ENCODE results near the gene HSD11B2.
A peak's percentile ranks its signal among the peaks of the same experiment; 100 is the strongest.

The HSD11B2 gene

GRCh38 chr16:67396159-67397035 is 34.5 kb upstream of the HSD11B2 start:
- DNase-seq = no peak

- DNase-seq = no peak
These were observed 33.7 kb upstream of the HSD11B2 start for GRCh38 chr16:67397036-67397801.

- no peak for DNase-seq
These were observed 32.9 kb upstream of the HSD11B2 start for GRCh38 chr16:67397812-67398545.

- no peak for DNase-seq
These were observed 32.2 kb upstream of the HSD11B2 start for GRCh38 chr16:67398546-67399217.

- peak; percentile 49 for DNase-seq
These were observed 31.6 kb upstream of the HSD11B2 start for GRCh38 chr16:67399218-67399733.

GRCh38 chr16:67399749-67400704 is 30.9 kb upstream of the HSD11B2 start:
- DNase-seq = no peak

- no peak for DNase-seq
These were observed 30.0 kb upstream of the HSD11B2 start for GRCh38 chr16:67400901-67401300.

GRCh38 chr16:67403976-67404555 is 26.9 kb upstream of the HSD11B2 start:
- no peak for DNase-seq

GRCh38 chr16:67404740-67405226 is 26.1 kb upstream of the HSD11B2 start:
- DNase-seq = no peak

GRCh38 chr16:67405336-67405735 is 25.6 kb upstream of the HSD11B2 start:
- no peak for DNase-seq

- no peak for DNase-seq
These were observed 24.6 kb upstream of the HSD11B2 start for GRCh38 chr16:67406111-67406971.

- DNase-seq = no peak
These were observed 23.6 kb upstream of the HSD11B2 start for GRCh38 chr16:67407176-67407787.

- DNase-seq = no peak
These were observed 23.0 kb upstream of the HSD11B2 start for GRCh38 chr16:67407788-67408452.

- DNase-seq = no peak
These were observed 21.3 kb upstream of the HSD11B2 start for GRCh38 chr16:67409631-67410030.

- DNase-seq = no peak
These were observed 19.6 kb upstream of the HSD11B2 start for GRCh38 chr16:67411339-67411738.

GRCh38 chr16:67412294-67412693 is 18.6 kb upstream of the HSD11B2 start:
- no peak for DNase-seq

- no peak for DNase-seq
These were observed 16.7 kb upstream of the HSD11B2 start for GRCh38 chr16:67413978-67414911.
